HG03457 (cell line): Measurements from ENCODE around the gene CTNND1.
"Not testable (repeated sequence)": the region's sequence is repeated elsewhere in the genome, so short reads cannot be mapped to it uniquely, and the experiment has no call there.

Source experiments
- ATAC-seq: cut with Tn5 transposase; IDR thresholded peaks from one replicate; pipeline ENCODE4 v1.9.1; 2021; ENCODE audit warnings: moderate number of reproducible peaks; ENCODE audit not compliant: unreplicated experiment

Gene CTNND1

GRCh38 chr11:57761301-57762234, at the start of gene CTNND1:
Gene CTNND1, plus strand, starts transcription at chr11:57761802. Its CDS starts 29,677 bp downstream, at chr11:57791479.
- peak; percentile 79 for ATAC-seq

- peak; percentile 92 for ATAC-seq
Observed at GRCh38 chr11:57712256-57713150, 49.1 kb upstream of the CTNND1 start, which contains the start of gene TMX2. Gene TMX2, plus strand, starts transcription at chr11:57712593. Its CDS starts 26 bp downstream, at chr11:57712619.

- no peak for ATAC-seq
Observed at GRCh38 chr11:57713835-57714234, 47.8 kb upstream of the CTNND1 start.

GRCh38 chr11:57716726-57717125, 44.9 kb upstream of the CTNND1 start:
- not testable (repeated sequence) for ATAC-seq

GRCh38 chr11:57727185-57727584, 34.4 kb upstream of the CTNND1 start:
- ATAC-seq, result no peak

- no peak for ATAC-seq
Observed at GRCh38 chr11:57728829-57729228, 32.8 kb upstream of the CTNND1 start.

GRCh38 chr11:57729479-57729878, 32.1 kb upstream of the CTNND1 start:
- no peak for ATAC-seq

- ATAC-seq, result no peak
Observed at GRCh38 chr11:57732661-57733060, 28.9 kb upstream of the CTNND1 start.

GRCh38 chr11:57735619-57736298, 25.8 kb upstream of the CTNND1 start:
- no peak for ATAC-seq

- ATAC-seq, result peak; percentile 87
Observed at GRCh38 chr11:57741132-57742086, 20.2 kb upstream of the CTNND1 start, which contains the start of gene SELENOH. Gene SELENOH, plus strand, starts transcription at chr11:57741491. Its CDS starts 105 bp downstream, at chr11:57741596.

GRCh38 chr11:57742087-57742452, 19.5 kb upstream of the CTNND1 start:
- ATAC-seq, result no peak

GRCh38 chr11:57744357-57744756, 17.2 kb upstream of the CTNND1 start:
- ATAC-seq, result no peak

- ATAC-seq, result no peak
Observed at GRCh38 chr11:57745206-57745605, 16.4 kb upstream of the CTNND1 start.

GRCh38 chr11:57746920-57747319, 14.7 kb upstream of the CTNND1 start:
- ATAC-seq, result no peak

- ATAC-seq, result no peak
Observed at GRCh38 chr11:57751176-57751575, 10.4 kb upstream of the CTNND1 start.

GRCh38 chr11:57751676-57752253, 9.8 kb upstream of the CTNND1 start, which contains the start of gene BTBD18:
Gene BTBD18, minus strand, starts transcription at chr11:57751819. Its CDS starts 631 bp downstream, at chr11:57751188.
- no peak for ATAC-seq

GRCh38 chr11:57752954-57753353, 8.6 kb upstream of the CTNND1 start:
- ATAC-seq, result no peak

GRCh38 chr11:57758174-57758573, 3.4 kb upstream of the CTNND1 start:
- no peak for ATAC-seq

GRCh38 chr11:57762235-57762861, 746 bp downstream of the CTNND1 start:
- no peak for ATAC-seq
